ENCODE results near the gene DENND4C. TPM values are rescaled to one million over a fixed set of nuclear protein-coding genes. Genes with fewer than 3 reads are reported as not detected.

The DENND4C gene
- total RNA-seq, 1 experiment from 2014 or later, result 26.6 TPM

DNA sequence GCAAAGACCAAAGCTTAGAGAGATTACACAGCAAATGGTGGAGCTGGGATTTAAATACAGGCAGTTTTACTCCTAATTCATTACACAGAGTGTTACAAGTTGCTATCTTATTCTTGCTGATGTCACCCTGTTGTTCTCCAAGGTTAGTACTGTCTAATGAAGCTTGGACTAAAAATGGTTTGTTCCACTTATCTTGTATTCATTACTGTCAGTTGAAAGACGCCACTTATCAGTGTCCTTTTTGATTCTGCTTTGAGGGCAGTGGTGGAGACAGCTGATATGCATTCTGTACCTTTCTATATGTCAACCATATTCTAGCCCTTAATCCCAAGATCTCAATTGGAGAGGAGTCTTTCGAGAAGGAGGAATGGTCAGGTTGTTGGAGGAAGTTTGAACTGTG is 14.0 kb upstream of the DENND4C start:
- no peak overlapping the region for H3K56ac ChIP-seq (ENCODE audit: insufficient read length, low read depth, low read length)
- H4K91ac ChIP-seq (ENCODE audit: insufficient read length, low read depth, low read length), result no peak overlapping the region
- Mint-ChIP-seq H3K27me3 (ENCODE audit: low read depth) (no peaks in the 10 kb centered on the region), H3K4me3 (no peak overlapping the region), H3K4me1 (peaks cover 10 to 14% of the 10 kb centered on the region in 2 experiments), H3K36me3 (ENCODE audit: insufficient read depth in 1 of 3, low read depth in 3 of 3) (no peaks in the 10 kb centered on the region), H3K9me3 (no peaks in the 10 kb centered on the region), H3K27ac (no peak overlapping the region)
- H3T11ph ChIP-seq (ENCODE audit: low read length), result no peak overlapping the region
- H3K4me1 ChIP-seq (ENCODE audit: insufficient read depth, low read length), result no peaks in the 10 kb centered on the region; the same call in 1 of the 2 replicates
- TF ChIP-seq, protein P1, sequence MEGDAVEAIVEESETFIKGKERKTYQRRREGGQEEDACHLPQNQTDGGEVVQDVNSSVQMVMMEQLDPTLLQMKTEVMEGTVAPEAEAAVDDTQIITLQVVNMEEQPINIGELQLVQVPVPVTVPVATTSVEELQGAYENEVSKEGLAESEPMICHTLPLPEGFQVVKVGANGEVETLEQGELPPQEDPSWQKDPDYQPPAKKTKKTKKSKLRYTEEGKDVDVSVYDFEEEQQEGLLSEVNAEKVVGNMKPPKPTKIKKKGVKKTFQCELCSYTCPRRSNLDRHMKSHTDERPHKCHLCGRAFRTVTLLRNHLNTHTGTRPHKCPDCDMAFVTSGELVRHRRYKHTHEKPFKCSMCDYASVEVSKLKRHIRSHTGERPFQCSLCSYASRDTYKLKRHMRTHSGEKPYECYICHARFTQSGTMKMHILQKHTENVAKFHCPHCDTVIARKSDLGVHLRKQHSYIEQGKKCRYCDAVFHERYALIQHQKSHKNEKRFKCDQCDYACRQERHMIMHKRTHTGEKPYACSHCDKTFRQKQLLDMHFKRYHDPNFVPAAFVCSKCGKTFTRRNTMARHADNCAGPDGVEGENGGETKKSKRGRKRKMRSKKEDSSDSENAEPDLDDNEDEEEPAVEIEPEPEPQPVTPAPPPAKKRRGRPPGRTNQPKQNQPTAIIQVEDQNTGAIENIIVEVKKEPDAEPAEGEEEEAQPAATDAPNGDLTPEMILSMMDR (conservative IDR thresholded peaks at IDR 0.05), result no peak
- H2BK15ac ChIP-seq (ENCODE audit: low read depth, low read length), result no peak overlapping the region
- no peak overlapping the region for H4K8ac ChIP-seq (replicated peaks; ENCODE audit: insufficient read length, low read depth, low read length)
- no peak overlapping the region for H3K27ac ChIP-seq (ENCODE audit: insufficient read length, low read depth, low read length)
- H3K18ac ChIP-seq (ENCODE audit: insufficient read length, low read depth, low read length), result no peak overlapping the region
- no CpG with 5 or more reads among the region's 2 CpGs for WGBS (ENCODE audit: extremely low coverage, insufficient read length, low lambda C conversion rate)
- H3K79me1 ChIP-seq (ENCODE audit: insufficient read depth, low read depth, low read length, poor library complexity, severe bottlenecking), result no peaks in the 10 kb centered on the region
- no peak overlapping the region for H2BK12ac ChIP-seq (ENCODE audit: insufficient read length, low read depth, low read length)
- H3K79me2 ChIP-seq (ENCODE audit: insufficient read depth, low read length), result no peaks in the 10 kb centered on the region
- H4K20me1 ChIP-seq (ENCODE audit: control insufficient read depth, insufficient read depth, insufficient read length), result no peaks in the 10 kb centered on the region
- H3K4ac ChIP-seq (ENCODE audit: low read depth, low read length), result no peak overlapping the region
- H3K27me3 ChIP-seq (ENCODE audit: insufficient read depth, low read length), result no peaks in the 10 kb centered on the region
- no peak overlapping the region for H3K23ac ChIP-seq (ENCODE audit: insufficient read length, low read depth, low read length)
- no peak overlapping the region for H2AK5ac ChIP-seq (ENCODE audit: insufficient read length, low read length)
- no peaks in the 10 kb centered on the region for H3K23me2 ChIP-seq (ENCODE audit: insufficient read length, low read depth, low read length, poor library complexity, severe bottlenecking)
- DNase-seq, result no peak
- no peak overlapping the region for H2AFZ ChIP-seq (ENCODE audit: low read length)
- H2BK120ac ChIP-seq (ENCODE audit: low read depth, low read length, poor library complexity, severe bottlenecking), result no peak overlapping the region
- no peak overlapping the region for H3K9ac ChIP-seq (ENCODE audit: extremely low read depth, insufficient read length, low read length)
- no peaks in the 10 kb centered on the region for H3K9me3 ChIP-seq (ENCODE audit: control insufficient read depth, low read depth, low read length)
- H4K5ac ChIP-seq (ENCODE audit: insufficient read length, low read depth, low read length), result no peak overlapping the region
- no peak overlapping the region for H2BK20ac ChIP-seq (ENCODE audit: low read depth, low read length, poor library complexity, severe bottlenecking)
- no peak overlapping the region for H3K4me2 ChIP-seq (ENCODE audit: insufficient read depth, insufficient read length, low read length)
- H3K14ac ChIP-seq (ENCODE audit: insufficient read depth, low read length), result no peak overlapping the region
- H2BK5ac ChIP-seq (ENCODE audit: insufficient read length, low read length), result no peak overlapping the region

Data from H9 (cell line).